ENCODE data around the gene MSANTD1.

- TF ChIP-seq CTCF (IDR thresholded peaks at IDR 0.05; ENCODE audit: low read depth, low read length) = no peak
- no peak for TF ChIP-seq EZH2phosphoT487 (IDR thresholded peaks at IDR 0.05; ENCODE audit: low read depth)
These were observed 38.5 kb upstream of the MSANTD1 start for GRCh38 chr4:3210467-3210866.
